GM12878 (cell line): Measurements from ENCODE around the gene CIRBP. TPM values are rescaled to one million over a fixed set of nuclear protein-coding genes. Genes with fewer than 3 reads are reported as not detected.

Experiments used
- ATAC-seq: fragments of 200-7000 bp; cut with Tn5 transposase; 3 replicates; pipeline ENCODE4 v1.9.1; 2020; ENCODE audit warnings: mild to moderate bottlenecking, moderate library complexity
- BruUV-seq: library from RNA; stranded (reverse); fragments of 400-500 nt; replicated peaks from 2 replicates; lab custom pipeline; 2021; lab: Mats Ljungman, UMichigan
- CTCF ChIA-PET: fragments of 300-600 bp; sonication (Branson Sonifier 250); formaldehyde crosslinking; extraction: SDS; loops from one replicate; lab custom pipeline; 2021; ENCODE audit warnings: inconsistent platforms; lab: Yijun Ruan, JAX
- POLR2A ChIA-PET: fragments of 350-600 bp; formaldehyde crosslinking; extraction: SDS; loops from one replicate; lab custom pipeline; 2021; ENCODE audit warnings: inconsistent platforms; lab: Charles Lee
- RAD21 ChIA-PET: fragments of 300-600 bp; sonication (Branson Sonifier 250); formaldehyde crosslinking; loops from one replicate; lab custom pipeline; 2023; ENCODE audit warnings: antibody characterized with exemption; ENCODE audit not compliant: unreplicated experiment; lab: Charles Lee
- SMC1A ChIA-PET: fragments of 300-600 bp; sonication (Branson Sonifier 250); formaldehyde crosslinking; loops from one replicate; lab custom pipeline; 2023; ENCODE audit not compliant: unreplicated experiment, uncharacterized antibody; lab: Charles Lee
- DNase-seq: peaks from one replicate; pipeline ENCODE4 v3.0.0-alpha.2; 2011; ENCODE audit warnings: low read depth, low spot score
- FAIRE-seq: peaks from 3 replicates; lab custom pipeline; 2011; peaks lifted over from hg19 to GRCh38; lab: Jason Lieb, UNC
- H2AFZ ChIP-seq: 2 replicates; pipeline ENCODE4 v1.6.0; 2011; ENCODE audit warnings: low read depth, low read length, control low read depth; ENCODE audit not compliant: control insufficient read depth
- H3K27ac ChIP-seq: 2 replicates; pipeline ENCODE4 v1.5.1; 2011; ENCODE audit warnings: control low read depth; ENCODE audit not compliant: control insufficient read depth, insufficient read depth
- H3K27me3 ChIP-seq, 2 experiments: replicated peaks in 1 of 2; 2 replicates each; pipeline versions ENCODE4 v1.6.0 to v1.6.1; 2011; ENCODE audit warnings: low read length in 1 of 2; ENCODE audit not compliant: control insufficient read depth in 2 of 2, insufficient read depth in 2 of 2
- H3K36me3 ChIP-seq, 2 experiments: 2 replicates each; pipeline ENCODE4 v1.5.1; 2011; ENCODE audit warnings: low read length in 1 of 2; ENCODE audit not compliant: control insufficient read depth in 2 of 2, insufficient read depth in 2 of 2
- H3K4me1 ChIP-seq: 2 replicates; pipeline ENCODE4 v1.6.1; 2011; ENCODE audit warnings: mild to moderate bottlenecking, low read length, moderate library complexity, mixed read lengths; ENCODE audit not compliant: control insufficient read depth, insufficient read depth
- H3K4me2 ChIP-seq: 2 replicates; pipeline ENCODE4 v1.6.0; 2011; ENCODE audit warnings: control low read depth; ENCODE audit not compliant: control insufficient read depth, insufficient read depth
- H3K4me3 ChIP-seq: fragments of 200-600 bp; sonication (generic); 2 replicates; pipeline ENCODE4 v1.5.1; 2016
- H3K79me2 ChIP-seq: 2 replicates; pipeline ENCODE4 v1.6.0; 2011; ENCODE audit warnings: low read length; ENCODE audit not compliant: control insufficient read depth, insufficient read depth
- H3K9ac ChIP-seq: 2 replicates; pipeline ENCODE4 v1.8.0; 2011; ENCODE audit warnings: low read length, control low read depth, mixed read lengths; ENCODE audit not compliant: control insufficient read depth, insufficient read depth
- H3K9me3 ChIP-seq: replicated peaks from 3 replicates; pipeline ENCODE4 v1.5.1; 2011; ENCODE audit warnings: mild to moderate bottlenecking, low read length; ENCODE audit not compliant: control insufficient read depth, insufficient read depth
- H4K20me1 ChIP-seq: 2 replicates; pipeline ENCODE4 v1.6.0; 2011; ENCODE audit not compliant: control insufficient read depth, insufficient read depth
- IRF4 ChIP-seq: IDR thresholded peaks from 2 replicates; pipeline ENCODE4 v1.6.1; 2011; ENCODE audit warnings: low read depth, low read length
- NR2C2 ChIP-seq: IDR thresholded peaks from 2 replicates; pipeline ENCODE4 v1.6.1; 2011; ENCODE audit warnings: borderline replicate concordance, low read depth; ENCODE audit not compliant: control insufficient read depth, insufficient read length
- SUPT20H ChIP-seq: IDR thresholded peaks from 2 replicates; pipeline ENCODE4 v1.6.1; 2011; ENCODE audit warnings: low read depth, mild to moderate bottlenecking, low read length, moderate library complexity, borderline replicate concordance; ENCODE audit not compliant: control insufficient read depth
- TARDBP ChIP-seq: IDR thresholded peaks from 2 replicates; pipeline ENCODE4 v1.6.1; 2016; ENCODE audit warnings: borderline replicate concordance
- ZSCAN29 ChIP-seq: fragments of 450-650 bp; IDR thresholded peaks from 2 replicates; pipeline ENCODE4 v1.6.1; 2017; ENCODE audit warnings: mild to moderate bottlenecking, moderate library complexity
- WGBS: methylation state at CpG from one replicate; pipeline ENCODE4 v1.1.6; 2016; ENCODE audit warnings: low lambda C conversion rate; ENCODE audit not compliant: insufficient replicate concordance, insufficient coverage; ENCODE audit errors: missing lambda C conversion rate; 5-methylcytosine and 5-hydroxymethylcytosine counted together
- in situ Hi-C: fragments of 300-500 bp; cut with MboI; formaldehyde crosslinking; loops from 9 replicates; pipeline ENCODE4 v1.14.3; 2018; ENCODE audit warnings: mixed read lengths
- intact Hi-C: fragments of 100-400 bp; cut with micrococcal nuclease; formaldehyde crosslinking; loops from one replicate; pipeline ENCODE4 v1.14.2; 2022; ENCODE audit not compliant: unreplicated experiment
- polyA plus RNA-seq, 11 experiments: library from polyadenylated mRNA; depleted of rRNA in 4 of 11; unstranded in 6 of 11; stranded (reverse) in 5 of 11; fragments of >200 nt; fragmentation: Nextera tagmentation in 4 of 11; fragmentation: Illumina TruSeq in 1 of 11; extraction: Ambion mirVana in 4 of 11; extraction: Trizol in 1 of 11; gene quantifications; 1 replicate in 1 of 11; 2 replicates in 10 of 11; pipeline versions ENCODE4 v1.2.1 to v1.2.3, GENCODE V29; 2011 to 2016; ENCODE audit warnings: inconsistent platforms in 2 of 11, missing spikeins in 2 of 11, low read depth in 1 of 11
- total RNA-seq, 4 experiments: library from RNA; depleted of rRNA in 3 of 4; stranded (reverse); fragments of >200 nt in 3 of 4; fragmentation: Illumina TruSeq in 1 of 4; extraction: Trizol in 1 of 4; gene quantifications; 2 replicates each; pipeline versions ENCODE4 v1.2.1 to v1.2.3, GENCODE V29; 2013 to 2021
- TF ChIP-seq, protein P1 (sequence below), 3 experiments: IDR thresholded peaks in 2 of 3; conservative IDR thresholded peaks in 1 of 3; 2 replicates each; pipeline ENCODE4 v1.5.1; 2011; ENCODE audit warnings: low read depth in 3 of 3, low read length in 3 of 3, mild to moderate bottlenecking in 3 of 3, control low read depth in 2 of 3, moderate library complexity in 2 of 3, inconsistent platforms in 1 of 3, mixed read lengths in 1 of 3; ENCODE audit not compliant: control insufficient read depth in 2 of 3, insufficient read depth in 1 of 3; ENCODE audit errors: extremely low read depth in 1 of 3

Gene CIRBP
- total and polyA plus RNA-seq, 10 of the 15 experiments (the other 5 are each of a cell fraction or from before 2014, with no cell fraction given): 27.6 to 335 (median 229) TPM

DNA sequence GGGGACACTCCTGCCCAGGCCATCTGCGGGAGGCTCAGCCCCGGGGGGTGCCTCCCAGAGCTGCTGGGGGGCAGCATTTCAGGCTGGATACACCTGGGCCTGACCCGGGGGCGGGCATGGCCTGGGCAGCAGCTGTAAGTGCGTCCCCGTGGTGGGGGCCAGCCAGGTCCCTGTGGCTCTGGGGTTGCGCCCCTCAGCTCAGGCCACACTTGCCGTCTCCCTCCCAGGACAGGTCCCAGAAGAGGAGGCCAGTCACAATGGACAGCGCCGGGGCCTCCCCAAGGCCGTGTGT, 43.0 kb upstream of the CIRBP start (continued):
- TF ChIP-seq, protein P1, sequence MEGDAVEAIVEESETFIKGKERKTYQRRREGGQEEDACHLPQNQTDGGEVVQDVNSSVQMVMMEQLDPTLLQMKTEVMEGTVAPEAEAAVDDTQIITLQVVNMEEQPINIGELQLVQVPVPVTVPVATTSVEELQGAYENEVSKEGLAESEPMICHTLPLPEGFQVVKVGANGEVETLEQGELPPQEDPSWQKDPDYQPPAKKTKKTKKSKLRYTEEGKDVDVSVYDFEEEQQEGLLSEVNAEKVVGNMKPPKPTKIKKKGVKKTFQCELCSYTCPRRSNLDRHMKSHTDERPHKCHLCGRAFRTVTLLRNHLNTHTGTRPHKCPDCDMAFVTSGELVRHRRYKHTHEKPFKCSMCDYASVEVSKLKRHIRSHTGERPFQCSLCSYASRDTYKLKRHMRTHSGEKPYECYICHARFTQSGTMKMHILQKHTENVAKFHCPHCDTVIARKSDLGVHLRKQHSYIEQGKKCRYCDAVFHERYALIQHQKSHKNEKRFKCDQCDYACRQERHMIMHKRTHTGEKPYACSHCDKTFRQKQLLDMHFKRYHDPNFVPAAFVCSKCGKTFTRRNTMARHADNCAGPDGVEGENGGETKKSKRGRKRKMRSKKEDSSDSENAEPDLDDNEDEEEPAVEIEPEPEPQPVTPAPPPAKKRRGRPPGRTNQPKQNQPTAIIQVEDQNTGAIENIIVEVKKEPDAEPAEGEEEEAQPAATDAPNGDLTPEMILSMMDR (IDR thresholded peaks at IDR 0.05 in 2 of 3, conservative IDR thresholded peaks at IDR 0.05 in 1 of 3; ENCODE audit: control insufficient read depth in 2 of 3, extremely low read depth in 1 of 3, insufficient read depth in 1 of 3, low read depth in 3 of 3, low read length in 3 of 3): no peak
- TF ChIP-seq NR2C2 (no peak), ZSCAN29 (no peak), TARDBP (no peak), IRF4 (no peak)

DNA sequence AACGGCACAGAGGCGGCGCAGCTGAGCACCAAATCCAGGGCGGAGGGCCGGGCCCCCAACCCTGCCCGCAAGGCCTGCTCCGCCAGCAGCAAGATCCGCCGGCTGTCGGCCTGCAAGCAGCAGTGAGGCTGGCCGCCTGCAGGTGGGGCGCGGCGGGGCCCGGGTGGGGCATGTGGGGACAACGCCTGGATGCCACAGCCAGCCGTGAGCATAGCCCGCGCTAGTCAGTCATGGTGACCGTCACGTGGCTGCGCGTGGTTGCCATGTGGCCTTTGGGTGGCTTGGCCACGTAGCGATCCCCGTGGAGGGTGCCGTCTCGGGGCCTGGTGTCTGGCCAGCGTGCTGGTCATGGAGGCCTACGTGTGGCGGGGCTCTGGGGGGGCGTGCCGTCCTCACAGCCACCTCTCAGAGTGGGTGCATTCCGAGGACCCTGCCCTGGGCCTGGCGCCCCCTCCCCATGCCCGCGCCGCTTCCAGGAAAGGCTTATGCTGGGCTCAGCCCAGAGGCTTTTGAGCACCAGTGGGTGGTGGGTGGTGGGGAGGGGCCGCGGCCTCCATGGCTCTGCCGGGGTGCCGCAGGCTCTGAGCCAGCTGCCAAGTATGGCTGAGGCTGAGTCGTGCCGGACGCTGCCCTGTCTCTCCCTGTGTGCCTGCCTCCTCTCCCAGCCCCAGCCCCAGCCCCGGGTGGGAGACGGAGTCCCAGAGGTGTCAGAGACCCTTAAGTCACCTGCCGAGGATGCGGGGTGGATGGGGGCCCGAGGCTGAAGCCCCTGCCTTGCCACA, 42.4 kb upstream of the CIRBP start:
- no peak for TF ChIP-seq SUPT20H
- ATAC-seq (no peak), DNase-seq (no peak), FAIRE-seq (no peak)
- BruUV-seq: no TSS peak
- ChIA-PET CTCF (no interaction called here), RAD21 (no interaction called here), POLR2A (no interaction called here), SMC1A (no interaction called here)
- Histone ChIP-seq H3K79me2 (no peaks in the 10 kb centered on the region), H4K20me1 (no peaks in the 10 kb centered on the region), H3K4me1 (no peaks in the 10 kb centered on the region), H2AFZ (no peak overlapping the region), H3K9ac (no peak overlapping the region), H3K4me3 (no peak overlapping the region), H3K36me3 (peaks cover 0 to 10% of the 10 kb centered on the region in 2 experiments; a peak in 2 of 4 replicates), H3K27me3 (no peaks in the 10 kb centered on the region), H3K9me3 (no peaks in the 10 kb centered on the region), H3K4me2 (no peak overlapping the region), H3K27ac (no peak overlapping the region)
- intact Hi-C loops (no loop called here), in situ Hi-C loops (no loop called here)
- 94% methylated on average over 45 of the region's 50 CpGs for WGBS
